Adrenal gland (tissue), 5 donors: ENCODE measurements around the gene TMEM52.

Source experiments
- CTCF ChIP-seq, 6 experiments: fragments of 450-650 bp in 4 of 6; fragments of 200-600 bp in 2 of 6; sonication (generic) in 1 of 6; IDR thresholded peaks; 1 replicate in 5 of 6; 2 replicates in 1 of 6; pipeline versions ENCODE4 v1.5.1 to v1.8.0; 2016 to 2021; ENCODE audit warnings: antibody characterized with exemption in 6 of 6, mild to moderate bottlenecking in 2 of 6, moderate library complexity in 1 of 6
- POLR2A ChIP-seq, 2 donors: fragments of 450-650 bp; IDR thresholded peaks; one replicate each; pipeline ENCODE4 v1.6.1; 2017; ENCODE audit warnings: antibody characterized with exemption in 2 of 2, mild to moderate bottlenecking in 2 of 2, moderate library complexity in 1 of 2
- donor health status: DM: no; HTN: no; CAD: no.

- TF ChIP-seq CTCF (IDR thresholded peaks at IDR 0.05), result no peak
- TF ChIP-seq POLR2A (IDR thresholded peaks at IDR 0.05), result no peak
Measured at GRCh38 chr1:1869469-1869868, 49.6 kb downstream of the TMEM52 start.
